Measurements from ENCODE around the gene BMPR2. TPM values are rescaled to one million over a fixed set of nuclear protein-coding genes. Genes with fewer than 3 reads are reported as not detected.

The BMPR2 gene
- 10.6 to 15.6 TPM (median 13.0 TPM) in 5 replicates for total RNA-seq (2022; extraction: Qiagen RNA extraction)

GRCh38 chr2:202375609-202376408, at the start of gene BMPR2:
Gene BMPR2, plus strand, starts transcription at chr2:202376327. Its CDS starts 1,148 bp downstream, at chr2:202377475.

Other genes starting within 250 kb of the BMPR2 start
- 135 to 179 TPM (median 140 TPM) in 5 replicates for gene SUMO1, start 137.7 kb upstream of the BMPR2 start, total RNA-seq (2022; extraction: Qiagen RNA extraction)
- 109 to 147 TPM (median 119 TPM) in 5 replicates for gene NOP58, start 110.6 kb upstream of the BMPR2 start, total RNA-seq (2022; extraction: Qiagen RNA extraction)